ENCODE measurements around the gene CNN2.

The CNN2 gene

GRCh38 chr19:1068009-1069001 lies 41.9 kb downstream of the CNN2 start:
- DNase-seq: peak; percentile 83

GRCh38 chr19:1069009-1069779 lies 42.8 kb downstream of the CNN2 start:
- DNase-seq: peak; percentile 89

- DNase-seq: no peak
Measured at GRCh38 chr19:1070576-1070930, 44.1 kb downstream of the CNN2 start.

GRCh38 chr19:1070931-1071791 lies 44.8 kb downstream of the CNN2 start:
- DNase-seq: no peak

- no peak for DNase-seq
Measured at GRCh38 chr19:1072371-1073015, 46.1 kb downstream of the CNN2 start.

- DNase-seq: no peak
Measured at GRCh38 chr19:1073063-1073955, 46.9 kb downstream of the CNN2 start.

- DNase-seq: no peak
Measured at GRCh38 chr19:1073956-1074517, 47.6 kb downstream of the CNN2 start.

GRCh38 chr19:1074544-1075283 lies 48.3 kb downstream of the CNN2 start:
- peak; percentile 90 for DNase-seq

- DNase-seq: no peak
Measured at GRCh38 chr19:1076046-1076386, 49.6 kb downstream of the CNN2 start.

GRCh38 chr19:1076951-1077350 lies 50.5 kb downstream of the CNN2 start:
- peak; percentile 95 for DNase-seq

GRCh38 chr19:1079566-1080111 lies 53.2 kb downstream of the CNN2 start:
- DNase-seq: peak; percentile 87

GRCh38 chr19:1080360-1081161 lies 54.2 kb downstream of the CNN2 start:
- DNase-seq: no peak

- DNase-seq: no peak
Measured at GRCh38 chr19:1081301-1082164, 55.1 kb downstream of the CNN2 start.

- peak; percentile 83 for DNase-seq
Measured at GRCh38 chr19:1082165-1082927, 55.9 kb downstream of the CNN2 start.

GRCh38 chr19:1082928-1083816 lies 56.8 kb downstream of the CNN2 start:
- DNase-seq: no peak

Data from activated CD4-positive, alpha-beta T cell treated with anti-CD3 and anti-CD28 coated beads, Interleukin-2, amount 50 U/mL, for 16 hours (primary cell).